T-helper 22 cell (primary cell): ENCODE results near the gene XPO4.

Experiments
- DNase-seq: peaks from one replicate; pipeline ENCODE4 v3.0.0-alpha.2; 2020; ENCODE audit warnings: low read depth

The XPO4 gene

DNA sequence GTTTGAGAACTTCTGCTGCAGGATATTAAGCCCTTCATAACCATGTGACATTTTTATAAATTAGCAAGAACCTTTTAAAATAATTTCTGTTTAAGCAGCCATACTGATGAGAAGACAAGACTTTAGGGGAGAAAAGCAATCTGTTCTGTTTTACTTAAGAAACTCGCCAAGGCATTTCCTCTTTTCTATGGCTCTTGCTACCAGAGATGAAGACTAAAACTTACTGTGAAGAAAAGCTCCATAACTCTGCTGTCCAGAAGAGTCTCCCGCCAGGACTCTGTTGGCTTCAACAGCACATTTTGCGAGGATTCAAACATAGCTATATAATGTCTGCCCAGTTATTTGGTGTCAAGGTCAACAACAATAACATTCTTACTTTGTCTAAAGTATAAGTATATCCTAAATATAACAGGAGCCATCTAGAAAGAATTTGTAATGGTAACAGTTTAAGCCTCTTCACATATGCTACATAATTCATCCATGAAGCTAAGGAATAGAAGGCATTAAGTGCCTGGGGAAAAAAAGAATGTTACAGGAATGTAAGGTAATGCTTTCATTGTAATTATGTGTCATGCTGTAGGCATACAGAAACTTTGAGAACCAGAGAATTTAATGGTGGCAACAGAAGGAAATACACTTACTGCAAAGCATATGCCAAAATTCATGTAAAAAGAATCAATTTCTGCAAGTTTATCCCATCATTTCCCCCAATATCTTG lies 75.5 kb downstream of the XPO4 start:
- DNase-seq, result no peak

DNA sequence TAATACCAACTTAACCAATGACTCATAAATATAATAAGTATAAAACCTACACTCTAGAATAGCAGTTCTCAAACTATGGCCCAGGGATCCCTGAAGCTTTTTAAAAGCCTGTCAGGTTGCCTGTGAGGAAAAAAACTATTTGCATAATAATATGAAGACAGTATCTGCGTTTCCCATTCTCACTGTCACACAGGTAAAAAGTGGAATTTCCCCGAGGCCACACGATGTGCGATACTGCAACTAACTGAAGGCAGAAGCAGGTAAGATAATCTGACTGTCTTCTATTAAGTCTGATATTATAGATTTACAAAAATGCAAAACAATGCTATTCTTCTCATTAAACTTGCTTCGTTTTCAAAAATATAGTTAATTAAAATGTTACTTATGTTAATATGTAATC lies 76.2 kb downstream of the XPO4 start:
- no peak for DNase-seq

DNA sequence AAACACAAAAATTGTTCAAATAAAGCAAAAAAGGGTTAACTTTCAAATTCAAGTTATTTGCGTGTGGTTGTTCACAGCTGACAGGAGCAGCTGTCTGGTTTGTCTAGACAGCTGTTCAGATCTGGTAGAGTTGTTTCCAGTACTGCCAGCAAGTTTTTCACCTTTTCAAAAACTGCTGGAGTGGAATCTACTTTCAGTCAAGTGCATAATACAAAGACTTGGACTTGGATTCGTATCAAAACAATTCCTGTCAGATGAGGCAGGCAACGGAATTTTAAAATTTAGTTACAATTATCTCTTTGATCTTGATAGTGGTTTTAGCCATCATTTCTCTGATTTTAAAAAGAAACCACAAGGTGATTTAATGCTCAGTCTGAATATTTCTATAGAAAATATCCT lies 77.1 kb downstream of the XPO4 start:
- DNase-seq, result no peak

DNA sequence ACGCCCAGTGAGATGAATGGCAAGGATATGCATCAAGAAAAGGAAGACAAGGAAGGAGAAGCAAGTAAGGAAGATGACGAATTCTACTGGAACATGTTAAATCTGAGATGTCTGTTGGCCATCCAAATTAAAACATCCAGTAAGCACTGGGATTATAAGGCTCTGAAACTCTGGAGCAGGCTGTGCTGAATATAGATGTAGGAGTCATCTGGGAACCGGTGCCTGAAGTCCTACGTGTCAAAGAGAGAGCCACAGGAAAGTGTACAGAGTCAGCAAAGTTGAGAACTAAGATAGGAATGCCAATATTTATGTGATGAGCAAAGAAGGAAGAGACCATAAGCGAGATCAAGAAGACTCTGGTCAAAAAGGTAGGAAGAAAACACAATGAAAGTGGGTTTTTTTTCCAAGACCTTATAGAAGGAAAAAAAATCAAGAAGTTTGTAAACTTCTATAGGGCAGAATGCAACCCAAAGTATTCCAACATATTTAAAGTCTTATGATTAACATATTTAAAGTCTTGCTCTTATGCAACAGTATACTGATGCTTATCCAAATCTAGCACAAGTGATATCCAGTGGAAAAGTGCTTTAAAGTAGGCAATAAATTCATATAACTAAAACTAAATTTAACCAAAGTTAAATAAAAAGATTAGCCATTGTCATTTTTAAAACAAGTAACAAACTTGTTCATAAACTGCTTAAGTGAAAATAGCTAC lies 77.6 kb downstream of the XPO4 start:
- DNase-seq, result no peak

DNA sequence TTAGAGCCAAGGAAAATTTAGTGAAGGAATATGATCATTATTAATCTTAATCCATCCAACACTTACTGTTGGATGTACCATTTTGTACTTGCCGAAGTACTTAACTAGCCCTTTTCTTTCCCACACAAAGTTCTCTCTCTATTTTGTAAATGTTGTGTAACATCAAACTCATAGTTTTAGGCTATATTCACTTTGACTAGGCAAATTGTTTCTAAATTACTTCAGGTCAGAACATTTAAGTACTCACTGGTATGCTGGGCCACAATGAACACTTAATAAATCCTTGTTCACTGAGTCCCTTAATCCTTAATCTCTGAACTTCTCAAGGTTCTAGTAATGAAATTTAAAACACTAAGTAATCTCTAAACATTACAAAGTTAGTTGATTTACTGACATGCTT lies 79.5 kb downstream of the XPO4 start:
- no peak for DNase-seq

DNA sequence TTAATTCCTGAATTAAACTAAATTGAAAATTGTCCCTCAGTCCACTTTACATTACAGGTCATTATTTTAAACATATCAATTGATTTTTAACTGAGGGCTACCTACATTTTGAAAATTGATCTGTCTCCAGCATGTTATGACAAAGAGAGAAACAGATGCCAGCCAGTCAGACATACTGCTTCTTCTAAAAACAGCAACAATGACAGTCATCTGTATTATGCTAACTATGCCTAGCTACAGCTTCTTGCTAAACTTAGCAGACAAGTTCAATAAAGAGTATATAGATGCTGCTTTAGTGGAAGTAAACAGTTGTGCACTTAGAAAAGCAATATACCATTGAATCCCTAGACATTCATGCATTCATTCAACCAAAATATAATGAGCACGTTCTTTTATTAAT lies 80.1 kb downstream of the XPO4 start:
- DNase-seq, result no peak

DNA sequence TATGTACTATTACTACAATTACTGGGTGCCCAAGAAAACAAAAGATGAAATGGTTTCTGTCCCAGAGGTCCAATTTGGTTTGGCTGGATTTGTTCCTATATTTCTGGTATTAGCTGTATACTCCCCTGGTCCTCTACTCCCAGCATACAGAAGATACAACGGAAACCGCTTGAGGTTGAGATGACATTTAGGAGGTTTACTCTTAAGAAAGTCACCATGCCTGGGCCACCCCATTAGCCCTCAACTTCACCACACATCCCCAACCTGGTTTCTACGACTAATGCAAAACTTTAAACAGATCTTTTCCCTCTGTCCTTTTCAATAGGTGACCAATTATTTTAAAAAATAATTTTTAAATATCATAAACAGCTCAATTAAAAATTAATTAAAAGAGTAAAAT lies 82.8 kb downstream of the XPO4 start:
- DNase-seq, result no peak

DNA sequence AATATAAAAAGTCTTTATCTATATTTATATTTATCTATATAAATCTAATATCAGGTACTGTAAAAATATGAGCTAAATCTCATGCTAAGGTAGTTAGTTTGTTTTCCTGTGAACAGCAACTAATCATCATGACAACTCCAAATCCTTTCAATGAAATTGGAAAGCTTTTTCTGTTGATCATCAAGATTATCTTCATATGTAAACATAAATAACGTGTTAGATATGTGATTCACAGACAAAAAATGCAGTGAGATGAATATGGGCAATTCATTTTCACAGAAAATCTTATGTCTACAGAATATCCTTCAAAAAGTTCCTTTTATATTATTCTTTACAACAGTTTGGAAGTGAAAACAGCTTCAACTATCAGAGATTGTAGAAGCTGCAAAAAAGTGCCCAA lies 87.1 kb downstream of the XPO4 start:
- DNase-seq, result no peak

DNA sequence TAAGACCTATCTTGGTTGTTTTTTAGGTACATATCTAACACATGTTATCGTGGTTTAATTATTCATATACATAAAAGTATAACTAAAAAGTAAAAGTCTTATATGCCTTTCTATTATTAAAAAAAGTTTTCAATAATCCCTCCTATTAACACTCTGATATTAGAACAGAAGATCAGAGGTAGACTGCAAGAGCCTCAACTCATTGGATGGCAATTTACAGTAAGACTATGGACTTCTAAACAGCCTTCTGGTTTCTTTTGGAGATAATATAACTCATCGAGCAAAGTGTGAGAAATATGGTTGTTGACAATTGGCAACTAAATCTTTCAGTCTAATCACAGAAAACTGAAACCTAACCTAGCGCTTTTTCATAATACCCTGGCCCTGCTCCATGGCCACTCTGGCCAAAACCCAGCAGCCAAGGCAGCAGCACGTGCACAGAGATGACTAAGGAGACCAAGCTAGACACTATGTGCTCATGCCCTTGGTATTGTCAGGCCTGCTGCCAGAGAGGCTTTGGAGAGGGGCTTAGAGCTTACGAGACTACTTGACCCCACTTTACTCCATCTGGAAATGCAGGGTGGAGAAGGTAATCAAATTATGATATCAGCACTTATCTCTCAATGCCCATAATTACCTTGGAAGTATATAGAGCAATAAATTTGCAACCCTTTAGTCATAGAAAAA lies 88.2 kb downstream of the XPO4 start:
- DNase-seq, result no peak

DNA sequence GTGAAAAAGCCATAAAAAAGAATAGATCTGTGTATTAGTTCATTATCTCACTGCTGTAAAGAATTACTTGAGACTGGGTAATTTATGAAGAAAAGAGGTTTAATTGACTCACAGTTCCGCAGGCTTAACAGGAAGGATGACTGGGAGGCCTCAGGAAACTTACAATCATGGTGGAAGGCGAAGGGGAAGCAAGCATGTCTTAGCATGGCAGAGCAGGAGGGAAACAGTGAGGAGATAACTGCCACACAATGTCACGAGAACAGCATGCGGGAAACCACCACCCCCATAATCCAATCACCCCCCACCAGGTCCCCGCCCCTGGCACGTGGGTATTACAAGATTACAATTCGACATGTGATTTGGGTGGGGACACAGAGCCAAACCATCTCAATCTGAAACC lies 89.7 kb downstream of the XPO4 start:
- no peak for DNase-seq

DNA sequence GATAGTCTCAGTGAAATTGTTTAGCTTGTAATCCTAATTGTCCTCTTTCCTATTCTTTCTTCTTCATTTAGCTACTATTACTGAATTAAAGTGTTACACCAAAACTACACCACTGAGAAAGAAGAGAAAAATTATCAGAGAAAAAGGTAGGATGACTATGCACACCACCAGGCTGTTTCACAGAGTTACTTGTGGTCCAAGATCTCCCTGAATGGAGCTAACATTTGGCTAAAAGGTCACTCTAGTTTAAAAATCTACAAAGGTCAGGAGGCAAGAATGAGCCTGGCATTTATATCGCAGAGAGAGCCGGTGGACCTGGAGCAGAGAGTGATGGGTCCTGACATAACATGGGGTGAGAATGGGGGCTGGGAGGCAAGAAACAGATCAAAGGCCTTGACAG lies 91.7 kb downstream of the XPO4 start:
- DNase-seq, result no peak

DNA sequence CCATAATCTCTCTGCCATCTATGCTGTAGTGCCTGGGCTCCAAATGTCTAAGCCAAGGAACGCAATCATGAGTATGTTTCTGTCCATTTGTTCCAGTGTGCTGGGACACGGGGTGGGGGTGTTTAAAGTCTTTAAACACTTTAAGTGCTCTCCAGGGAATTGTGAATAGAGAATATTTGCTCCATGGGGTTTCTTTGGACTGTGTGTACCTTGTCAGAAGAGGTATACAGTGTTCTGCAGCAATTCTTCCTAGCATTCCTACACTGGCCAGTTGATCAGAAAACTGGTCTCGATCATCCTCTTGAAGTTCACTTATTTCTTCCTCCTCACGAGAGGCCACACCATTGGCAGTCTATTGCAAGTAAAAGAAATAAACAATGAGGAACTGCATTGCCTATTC lies 93.7 kb downstream of the XPO4 start:
- DNase-seq, result no peak

DNA sequence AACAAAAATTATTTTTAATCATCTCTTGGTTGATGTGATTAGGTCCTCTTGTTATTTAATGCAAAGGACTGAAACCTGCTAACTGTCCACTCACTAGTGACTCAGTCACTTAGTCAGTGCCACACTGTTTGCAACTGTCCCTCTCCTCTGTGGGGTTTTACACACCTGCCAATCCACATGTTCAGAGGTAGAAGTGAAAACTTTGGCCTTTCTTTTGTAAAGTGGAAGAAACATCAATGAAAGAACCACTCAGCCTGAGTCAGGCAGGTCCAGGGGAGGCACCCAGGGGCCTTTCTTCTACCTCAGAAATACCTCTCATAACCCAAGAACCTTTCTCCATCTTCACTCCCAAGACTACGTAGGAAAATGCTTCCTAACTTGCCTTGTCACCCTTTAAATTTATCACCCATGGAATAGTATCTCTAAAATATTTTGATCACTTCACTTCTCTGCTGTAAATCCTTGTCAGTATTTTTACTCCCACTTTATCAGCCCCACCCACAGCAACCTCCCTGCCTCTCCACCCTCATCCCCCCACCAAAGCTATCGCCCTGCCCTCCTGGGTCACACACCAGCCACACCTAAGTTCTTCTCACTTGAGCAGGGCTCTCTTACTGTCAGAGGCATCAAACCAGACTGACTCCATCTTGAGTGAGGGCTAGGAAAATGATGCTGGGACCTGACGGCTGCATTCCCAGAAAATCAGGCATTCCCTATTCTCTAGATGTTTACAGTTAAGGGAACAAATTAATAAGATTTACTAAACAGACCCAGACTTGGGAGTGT lies 99.2 kb downstream of the XPO4 start:
- DNase-seq, result no peak

DNA sequence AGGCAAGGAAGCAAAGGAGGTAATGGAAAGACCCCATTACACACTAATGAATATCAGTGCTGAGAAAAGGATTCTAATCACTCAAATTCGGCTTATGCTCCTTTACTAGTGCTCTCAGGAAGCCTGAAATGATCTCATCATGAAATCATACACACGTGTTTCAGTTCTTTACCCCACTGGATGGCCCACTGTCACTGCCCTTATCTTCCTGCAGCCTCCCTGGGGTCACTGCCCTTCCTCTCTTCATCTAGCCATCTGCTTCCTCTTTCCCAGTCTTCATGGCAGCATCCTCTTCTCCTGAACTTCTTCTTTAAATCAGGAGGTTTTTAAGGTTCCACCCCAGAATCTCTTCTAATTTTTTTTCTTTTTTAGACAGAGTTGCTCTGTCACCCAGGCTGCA lies 100.8 kb downstream of the XPO4 start:
- DNase-seq, result no peak

DNA sequence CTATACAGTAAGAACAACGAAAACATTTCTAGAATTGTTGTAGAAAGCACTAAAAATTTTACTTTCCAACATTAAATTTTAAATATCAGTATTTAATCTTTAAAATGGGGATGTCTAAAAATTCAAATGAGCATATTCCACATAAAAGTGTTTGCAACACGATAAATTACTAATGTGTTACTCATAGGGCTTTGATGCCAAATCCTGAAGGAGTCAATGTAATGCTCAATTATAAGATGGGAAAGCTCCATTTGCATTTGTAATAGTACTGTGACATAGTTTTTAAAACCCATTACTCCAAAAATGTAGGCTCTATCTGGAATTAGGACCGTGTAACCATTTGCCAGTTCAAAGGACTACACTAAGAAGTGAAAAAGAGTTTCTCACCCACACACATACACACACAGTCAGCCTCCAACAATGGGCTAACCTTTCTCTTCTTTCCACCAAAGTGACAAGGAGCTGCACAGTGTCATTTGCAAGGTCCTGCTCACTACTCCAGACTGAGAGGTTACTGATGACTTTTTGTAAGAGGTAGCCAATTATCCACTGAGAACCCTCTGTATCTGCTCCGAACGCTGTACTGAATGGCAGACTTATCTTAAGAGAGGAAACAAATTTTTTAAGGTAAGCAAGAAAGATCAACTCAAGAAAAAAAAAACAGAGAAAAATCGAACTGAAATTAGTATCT lies 102.7 kb downstream of the XPO4 start:
- DNase-seq, result no peak

DNA sequence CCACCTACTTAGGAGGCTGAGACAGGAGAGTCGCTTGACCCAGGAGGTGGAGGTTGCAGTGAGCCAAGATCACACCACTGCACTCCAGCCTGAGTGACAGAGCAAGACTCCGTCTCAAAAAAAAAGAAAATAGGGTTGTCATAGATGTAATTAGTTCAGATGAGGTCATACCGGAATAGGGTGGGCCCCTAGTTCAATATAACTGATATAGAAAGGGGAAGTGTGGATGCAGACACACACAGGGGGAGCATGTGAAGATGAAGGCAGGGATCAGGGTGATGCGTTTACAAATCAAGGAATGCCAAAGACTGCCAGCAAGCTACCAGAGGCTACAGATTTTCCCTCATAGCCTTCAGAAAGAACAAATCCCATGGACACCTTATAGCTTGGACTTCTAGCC lies 104.5 kb downstream of the XPO4 start:
- DNase-seq, result no peak

DNA sequence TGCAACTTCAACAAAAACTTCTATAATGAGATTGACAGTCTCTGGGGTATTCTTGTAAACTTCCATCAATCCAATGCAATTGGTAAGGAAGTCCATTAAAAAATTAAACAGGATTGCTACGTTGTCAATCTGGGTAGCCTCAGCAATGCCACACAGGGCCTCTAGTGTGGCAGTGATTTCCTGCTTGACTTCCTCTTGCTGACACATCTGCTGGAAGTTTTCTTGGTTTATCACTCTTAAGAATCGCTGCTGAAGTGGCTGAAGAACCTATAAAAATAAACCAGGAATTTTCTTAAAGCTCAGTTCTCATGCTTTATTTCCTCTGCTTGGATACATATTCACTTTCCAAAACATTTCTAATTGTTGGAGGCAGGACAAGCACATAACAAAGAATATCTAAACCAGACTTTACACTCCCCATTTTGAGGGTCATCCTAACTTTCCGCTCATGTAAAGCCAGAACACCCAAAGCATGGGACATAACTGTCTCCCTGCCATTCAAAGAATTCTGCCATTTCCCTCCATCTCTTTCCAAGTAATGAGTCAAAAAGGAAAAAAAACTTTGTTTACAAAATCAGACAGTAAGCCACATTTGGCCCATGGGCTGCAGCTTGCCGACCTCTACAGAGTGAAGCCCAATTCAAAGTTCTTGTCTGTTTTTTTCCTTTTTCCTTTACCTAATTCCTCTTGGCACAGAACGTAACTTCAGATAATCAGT lies 105.6 kb downstream of the XPO4 start:
- no peak for DNase-seq

DNA sequence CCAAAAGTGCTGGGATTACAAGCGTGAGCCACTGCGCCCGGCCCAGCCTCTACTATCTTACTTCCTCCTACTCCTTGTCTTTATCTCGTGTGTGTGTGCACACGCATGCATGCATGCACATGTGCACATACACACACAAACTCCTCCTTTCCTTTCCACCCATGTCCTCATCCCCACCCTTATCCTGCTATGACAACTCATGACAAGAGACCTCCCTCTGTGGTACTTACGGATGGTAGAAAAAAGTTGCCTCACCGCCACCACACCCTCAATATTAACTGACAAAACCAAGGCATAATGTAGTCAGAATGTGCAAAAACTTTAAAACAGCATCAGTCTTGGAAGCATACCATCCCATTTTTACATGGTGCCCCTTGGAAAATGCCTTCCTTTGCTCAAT lies 112.9 kb downstream of the XPO4 start:
- no peak for DNase-seq

DNA sequence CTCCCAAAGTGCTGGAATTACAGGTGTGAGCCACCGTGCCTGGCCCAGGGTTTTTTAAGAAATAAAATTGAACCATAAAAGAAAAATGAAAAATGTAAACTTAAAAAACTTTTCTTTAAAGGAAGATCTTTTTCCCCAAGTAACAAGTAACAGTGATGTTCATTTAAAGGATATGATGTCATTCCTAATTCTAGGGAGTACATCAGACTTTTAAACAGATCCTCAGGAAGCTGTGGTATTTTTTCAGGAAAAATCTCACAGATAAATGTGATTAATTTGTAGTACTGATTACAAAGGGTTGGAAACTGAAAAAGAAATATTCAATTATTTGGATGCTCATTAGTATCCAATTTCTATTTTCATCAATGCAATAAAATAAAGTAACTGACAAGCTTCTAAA lies 114.2 kb downstream of the XPO4 start:
- DNase-seq, result no peak

DNA sequence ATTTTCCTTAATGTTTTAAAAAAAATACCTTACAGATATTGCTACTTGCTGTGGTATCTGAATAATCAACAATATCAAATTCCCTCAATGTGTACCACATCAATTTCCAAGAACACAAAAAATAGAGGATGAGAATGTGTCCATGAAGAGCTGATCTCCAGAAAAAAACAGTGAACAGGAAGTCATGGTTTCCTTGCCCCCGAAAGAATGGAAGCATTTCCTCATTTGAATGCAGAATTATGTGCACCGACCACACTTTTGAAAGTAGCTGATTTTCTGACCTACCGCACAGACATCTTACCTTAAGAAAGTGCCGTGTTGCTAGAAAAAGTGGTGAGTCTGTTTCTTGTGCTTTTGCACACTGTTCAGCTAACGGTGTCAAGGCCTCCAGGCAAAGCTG lies 115.4 kb downstream of the XPO4 start:
- DNase-seq, result no peak

DNA sequence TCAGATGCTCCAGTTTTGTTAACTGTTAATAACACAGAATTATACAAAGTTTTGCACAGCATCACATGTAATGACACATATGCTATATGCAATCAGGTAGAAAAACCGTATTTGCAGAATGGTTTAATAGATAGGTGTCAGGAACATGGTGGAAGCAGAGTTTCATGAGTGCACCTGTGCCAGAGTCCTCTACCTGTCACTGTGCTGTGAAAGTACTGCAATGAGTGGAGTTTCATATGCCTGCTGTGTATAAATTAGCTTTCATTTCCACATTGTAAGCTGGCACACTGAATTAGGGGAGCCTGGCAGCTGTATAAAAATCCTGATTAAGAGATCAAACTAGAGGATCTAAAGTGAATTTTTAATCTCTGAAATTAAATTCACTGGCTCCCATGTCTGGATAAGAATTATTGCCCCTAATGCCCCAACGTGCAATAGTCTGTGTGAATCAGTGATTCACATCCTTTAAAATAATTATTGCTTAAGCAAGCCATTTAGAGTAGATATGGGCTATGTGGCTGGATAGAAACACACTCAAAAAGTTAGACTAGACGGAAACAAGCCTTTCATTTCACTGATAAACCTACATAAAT lies 120.3 kb downstream of the XPO4 start:
- DNase-seq, result no peak
